HUES6 (cell line): ENCODE measurements around the gene WAC.
"Not testable (repeated sequence)": the region's sequence is repeated elsewhere in the genome, so short reads cannot be mapped to it uniquely, and the experiment has no call there.

Source experiments
- H3K27ac ChIP-seq: 2 replicates; pipeline ENCODE4 v1.7.0; 2013; ENCODE audit warnings: low read depth, mild to moderate bottlenecking, low read length, inconsistent platforms
- H3K27me3 ChIP-seq: 2 replicates; pipeline ENCODE4 v1.6.1; 2013; ENCODE audit warnings: low read length; ENCODE audit not compliant: control insufficient read depth, insufficient read depth
- H3K36me3 ChIP-seq: 2 replicates; pipeline ENCODE4 v1.6.1; 2013; ENCODE audit warnings: low read length; ENCODE audit not compliant: control insufficient read depth, insufficient read depth
- H3K4me1 ChIP-seq: 2 replicates; pipeline ENCODE4 v1.6.1; 2013; ENCODE audit warnings: low read length; ENCODE audit not compliant: control insufficient read depth, insufficient read depth
- H3K4me3 ChIP-seq: 2 replicates; pipeline ENCODE4 v1.5.1; 2013; ENCODE audit warnings: low read depth, low read length
- H3K9ac ChIP-seq: one replicate; pipeline ENCODE4 v1.6.1; 2013; ENCODE audit warnings: mild to moderate bottlenecking, low read length
- H3K9me3 ChIP-seq: 2 replicates; pipeline ENCODE4 v1.6.1; 2013; ENCODE audit warnings: low read depth, low read length; ENCODE audit not compliant: control insufficient read depth, insufficient read depth

The WAC gene

GRCh38 chr10:28503114-28503513 is 29.8 kb upstream of the WAC start:
- no peaks in the 10 kb centered on the region for H3K27me3 ChIP-seq
- H3K4me3 ChIP-seq: no peak overlapping the region
- H3K9me3 ChIP-seq: no peaks in the 10 kb centered on the region
- H3K36me3 ChIP-seq: no peaks in the 10 kb centered on the region
- no peaks in the 10 kb centered on the region; the same call in 1 of the 2 replicates for H3K4me1 ChIP-seq
- H3K9ac ChIP-seq: no peak overlapping the region
- H3K27ac ChIP-seq: no peak overlapping the region

GRCh38 chr10:28505359-28505959 is 27.5 kb upstream of the WAC start:
- no peaks in the 10 kb centered on the region for H3K27me3 ChIP-seq
- no peaks in the 10 kb centered on the region for H3K9me3 ChIP-seq
- no peaks in the 10 kb centered on the region; the same call in 1 of the 2 replicates for H3K4me1 ChIP-seq
- H3K36me3 ChIP-seq: no peaks in the 10 kb centered on the region
- H3K9ac ChIP-seq: no peak overlapping the region
- no peak overlapping the region for H3K27ac ChIP-seq
- H3K4me3 ChIP-seq: no peak overlapping the region

DNA sequence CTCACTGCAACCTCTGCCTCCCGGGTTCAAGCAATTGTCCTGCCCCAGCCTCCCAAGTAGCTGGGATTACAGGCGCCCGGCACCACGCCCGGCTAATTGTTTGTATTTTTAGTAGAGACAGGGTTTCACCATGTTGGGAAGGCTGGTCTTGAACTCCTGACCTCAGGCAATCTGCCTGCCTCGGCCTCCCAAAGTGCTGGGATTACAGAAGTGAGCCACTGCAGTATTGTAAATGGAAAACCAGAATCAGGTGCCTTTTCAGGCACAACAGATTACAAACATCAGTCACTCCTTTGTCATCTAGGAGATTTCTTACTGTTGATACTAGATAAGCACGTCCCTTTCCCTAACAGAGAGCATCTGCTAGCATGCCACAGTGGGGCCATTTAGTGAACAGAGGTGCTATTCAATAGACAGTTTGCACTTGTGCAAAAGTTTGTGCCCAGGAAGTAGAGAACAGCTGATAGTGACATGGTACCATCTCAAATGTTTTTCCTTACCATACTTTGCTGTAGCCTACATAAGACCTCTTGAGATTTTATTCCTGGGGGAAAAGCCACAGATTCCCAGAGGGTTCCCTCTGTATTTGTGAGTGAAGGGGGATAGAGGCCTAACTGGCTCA is 24.5 kb upstream of the WAC start:
- H3K9ac ChIP-seq: no peak overlapping the region
- no peak overlapping the region for H3K4me3 ChIP-seq
- no peaks in the 10 kb centered on the region for H3K36me3 ChIP-seq
- no peaks in the 10 kb centered on the region for H3K4me1 ChIP-seq
- no peaks in the 10 kb centered on the region for H3K9me3 ChIP-seq
- no peak overlapping the region for H3K27ac ChIP-seq
- H3K27me3 ChIP-seq: no peaks in the 10 kb centered on the region

- H3K9ac ChIP-seq: no peak overlapping the region
- H3K4me3 ChIP-seq: no peak overlapping the region
- no peaks in the 10 kb centered on the region for H3K9me3 ChIP-seq
- H3K36me3 ChIP-seq: no peaks in the 10 kb centered on the region
- no peak overlapping the region for H3K27ac ChIP-seq
- no peaks in the 10 kb centered on the region for H3K27me3 ChIP-seq
- H3K4me1 ChIP-seq: no peaks in the 10 kb centered on the region
Measured at GRCh38 chr10:28509286-28509685, 23.6 kb upstream of the WAC start.

- peaks cover 4% of the 10 kb centered on the region; the same call in 1 of the 2 replicates for H3K4me1 ChIP-seq
- no peaks in the 10 kb centered on the region for H3K36me3 ChIP-seq
- no peaks in the 10 kb centered on the region; the same call in 1 of the 2 replicates for H3K27me3 ChIP-seq
- no peak overlapping the region for H3K4me3 ChIP-seq
- no peaks in the 10 kb centered on the region for H3K9me3 ChIP-seq
- no peak overlapping the region for H3K9ac ChIP-seq
- no peak overlapping the region for H3K27ac ChIP-seq
Measured at GRCh38 chr10:28514648-28515047, 18.3 kb upstream of the WAC start.

- H3K4me1 ChIP-seq: no peaks in the 10 kb centered on the region
- H3K27me3 ChIP-seq: no peaks in the 10 kb centered on the region; the same call in 1 of the 2 replicates
- H3K4me3 ChIP-seq: no peak overlapping the region
- peaks cover 6% of the 10 kb centered on the region; the same call in 1 of the 2 replicates for H3K9me3 ChIP-seq
- no peak overlapping the region for H3K27ac ChIP-seq
- peaks cover 9% of the 10 kb centered on the region for H3K36me3 ChIP-seq
- H3K9ac ChIP-seq: no peak overlapping the region
Measured at GRCh38 chr10:28520346-28520745, 12.6 kb upstream of the WAC start.

DNA sequence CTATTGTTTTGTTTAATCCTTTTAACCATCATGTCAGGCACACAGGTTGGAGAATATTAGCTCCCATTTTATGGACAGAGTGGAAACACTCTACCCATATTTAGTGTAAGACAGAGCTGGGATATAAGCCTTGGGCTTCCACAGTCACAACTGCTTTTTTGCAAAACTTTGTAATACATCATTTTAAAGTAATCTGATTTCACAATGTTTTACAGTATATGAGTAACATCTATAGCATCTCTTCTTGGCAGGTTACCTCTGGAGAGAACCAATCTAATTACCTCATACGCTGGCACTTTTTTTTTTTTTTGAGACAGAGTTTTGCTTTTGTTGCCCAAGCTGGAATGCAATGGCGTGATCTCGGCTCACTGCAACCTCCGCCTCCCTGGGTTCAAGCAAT is 12.1 kb upstream of the WAC start:
- not testable (repeated sequence) for H3K27ac ChIP-seq, H3K4me1 ChIP-seq, H3K4me3 ChIP-seq, H3K27me3 ChIP-seq, H3K9ac ChIP-seq, H3K9me3 ChIP-seq
- peaks cover 11% of the 10 kb centered on the region for H3K36me3 ChIP-seq

DNA sequence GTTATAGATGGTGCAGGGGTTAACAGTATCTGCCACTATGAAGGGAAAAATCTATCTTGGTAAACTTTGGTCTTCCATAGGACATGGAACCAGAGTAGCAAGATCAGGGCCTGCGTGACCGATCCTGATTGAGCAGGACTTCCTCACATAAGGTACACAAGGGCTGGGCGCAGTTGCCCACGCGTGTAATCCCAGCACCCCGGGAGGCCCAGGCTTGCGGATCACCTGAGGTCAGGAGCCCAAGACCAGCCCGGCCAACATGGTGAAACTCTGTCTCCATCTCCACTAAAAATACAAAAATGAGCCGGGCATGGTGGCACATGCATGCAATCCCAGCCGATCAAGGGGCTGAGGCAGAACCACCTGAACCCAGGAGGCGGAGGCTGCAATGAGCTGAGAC is 11.0 kb upstream of the WAC start:
- H3K4me1 ChIP-seq, H3K27ac ChIP-seq, H3K27me3 ChIP-seq, H3K9me3 ChIP-seq, H3K9ac ChIP-seq, H3K4me3 ChIP-seq: not testable (repeated sequence)
- H3K36me3 ChIP-seq: peaks cover 14% of the 10 kb centered on the region

DNA sequence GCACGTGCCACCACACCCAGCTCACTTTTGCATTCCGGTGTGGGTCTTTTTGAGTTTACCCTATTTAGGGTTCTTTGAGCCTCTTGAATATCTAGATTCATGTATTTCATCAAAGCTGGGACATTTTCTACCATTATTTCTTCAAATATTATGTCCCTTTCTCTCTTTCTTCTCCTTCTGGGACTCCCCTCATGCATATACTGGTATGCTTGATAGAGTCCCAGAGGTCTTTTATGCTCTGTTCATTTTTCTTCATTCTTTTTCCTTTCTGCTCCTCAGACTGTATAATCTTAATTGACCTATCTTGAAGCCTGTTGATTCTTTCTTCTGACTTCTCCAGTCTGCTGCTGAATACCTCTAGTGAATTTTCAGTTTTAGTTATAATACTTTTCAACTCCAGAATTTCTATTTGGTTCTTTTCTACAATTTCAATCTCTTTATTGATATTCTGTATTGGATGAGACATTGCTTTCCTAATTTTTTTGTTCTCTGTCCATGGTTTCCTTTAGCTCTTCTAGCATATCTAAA is 9.1 kb upstream of the WAC start:
- Histone ChIP-seq H3K4me1 (no peaks in the 10 kb centered on the region), H3K27ac (no peak overlapping the region), H3K4me3 (no peak overlapping the region), H3K9ac (no peak overlapping the region), H3K27me3 (no peaks in the 10 kb centered on the region), H3K9me3 (peaks cover 6% of the 10 kb centered on the region; the same call in 1 of the 2 replicates), H3K36me3 (peaks cover 14% of the 10 kb centered on the region)

DNA sequence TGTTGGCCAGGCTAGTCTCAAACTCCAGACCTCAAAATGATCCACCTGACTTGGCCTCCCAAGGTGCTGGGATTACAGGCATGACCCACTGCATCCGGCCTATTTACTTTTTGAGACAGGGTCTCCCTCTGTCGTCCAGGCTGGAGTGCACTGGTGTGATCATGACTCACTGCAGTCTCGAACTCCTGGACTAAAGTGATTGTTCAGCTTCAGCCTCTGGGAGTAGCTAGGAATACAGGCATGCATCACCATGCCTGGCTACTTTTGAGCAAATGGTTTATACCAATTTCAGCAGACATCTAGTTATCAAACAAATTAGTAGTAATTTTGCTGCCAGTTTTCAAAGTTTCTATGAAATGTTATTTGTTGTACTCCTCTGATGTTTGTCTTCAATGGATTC is 2.2 kb upstream of the WAC start:
- Histone ChIP-seq H3K4me1 (peaks cover 9% of the 10 kb centered on the region), H3K27ac (no peak overlapping the region), H3K36me3 (peaks cover 24% of the 10 kb centered on the region), H3K27me3 (no peaks in the 10 kb centered on the region), H3K9me3 (no peaks in the 10 kb centered on the region), H3K4me3 (no peak overlapping the region), H3K9ac (no peak overlapping the region)

DNA sequence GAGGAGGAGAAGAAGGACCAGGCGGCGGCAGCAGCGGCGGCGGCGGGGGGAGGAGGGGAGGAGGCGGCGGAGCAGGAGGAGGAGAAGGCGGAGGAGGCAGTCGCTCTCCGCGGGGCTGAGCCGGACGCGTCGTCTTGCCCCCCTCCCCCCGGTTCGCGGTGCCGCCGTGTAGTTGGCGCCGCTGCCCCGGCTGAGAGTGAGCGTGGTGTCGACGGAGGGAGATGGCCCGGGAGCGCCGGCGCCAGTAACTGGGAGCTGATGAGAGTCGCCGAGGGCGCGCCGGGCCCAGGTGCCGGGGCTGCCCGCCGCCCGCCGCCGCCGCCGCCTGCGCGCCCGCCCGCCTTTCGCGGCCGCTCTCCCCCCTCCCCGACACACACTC is 257 bp downstream of the WAC start:
- Histone ChIP-seq H3K9me3 (no peaks in the 10 kb centered on the region), H3K4me1 (peaks cover 9% of the 10 kb centered on the region), H3K27me3 (no peaks in the 10 kb centered on the region), H3K36me3 (peaks cover 44% of the 10 kb centered on the region), H3K27ac (peak overlapping the region; percentile 100), H3K9ac (peak overlapping the region; percentile 99), H3K4me3 (peak overlapping the region; percentile 98)
